ENCODE data around the gene TRAPPC10. TPM values are rescaled to one million over a fixed set of nuclear protein-coding genes. Genes with fewer than 3 reads are reported as not detected.
"Not testable (repeated sequence)": the region's sequence is repeated elsewhere in the genome, so short reads cannot be mapped to it uniquely, and the experiment has no call there.

TRAPPC10 gene
- total RNA-seq, 3 donors from 2014 or later = 43.0 to 48.1 (median 44.8) TPM

GRCh38 chr21:44113702-44114371, 101.7 kb downstream of the TRAPPC10 start:
- peak in 1 of 2 donors; percentile 67 for ATAC-seq
- H3K27me3 Mint-ChIP-seq (ENCODE audit: low read depth); DNase-seq; H3K4me1 Mint-ChIP-seq (ENCODE audit: low read depth); H3K9me3 Mint-ChIP-seq; H3K4me3 Mint-ChIP-seq; H3K36me3 Mint-ChIP-seq (ENCODE audit: insufficient read depth): not testable (repeated sequence)

- not testable (repeated sequence) for ATAC-seq; H3K4me1 Mint-ChIP-seq (ENCODE audit: low read depth); H3K9me3 Mint-ChIP-seq; H3K4me3 Mint-ChIP-seq; DNase-seq; H3K36me3 Mint-ChIP-seq (ENCODE audit: insufficient read depth); H3K27me3 Mint-ChIP-seq (ENCODE audit: low read depth)
Observed at GRCh38 chr21:44122131-44122530, 110.0 kb downstream of the TRAPPC10 start.

GRCh38 chr21:44127827-44128226, 115.7 kb downstream of the TRAPPC10 start:
- H3K4me3 Mint-ChIP-seq; H3K36me3 Mint-ChIP-seq (ENCODE audit: insufficient read depth); ATAC-seq; H3K9me3 Mint-ChIP-seq; H3K27me3 Mint-ChIP-seq (ENCODE audit: low read depth); H3K4me1 Mint-ChIP-seq (ENCODE audit: low read depth); DNase-seq: not testable (repeated sequence)

GRCh38 chr21:44133715-44134057, 121.6 kb downstream of the TRAPPC10 start:
- not testable (repeated sequence) for ATAC-seq; H3K4me1 Mint-ChIP-seq (ENCODE audit: low read depth); H3K27me3 Mint-ChIP-seq (ENCODE audit: low read depth); H3K36me3 Mint-ChIP-seq (ENCODE audit: insufficient read depth); DNase-seq; H3K4me3 Mint-ChIP-seq; H3K9me3 Mint-ChIP-seq

GRCh38 chr21:44134732-44135131, 122.6 kb downstream of the TRAPPC10 start:
- not testable (repeated sequence) for H3K9me3 Mint-ChIP-seq; H3K27me3 Mint-ChIP-seq (ENCODE audit: low read depth); H3K4me3 Mint-ChIP-seq; H3K36me3 Mint-ChIP-seq (ENCODE audit: insufficient read depth); H3K4me1 Mint-ChIP-seq (ENCODE audit: low read depth); ATAC-seq; DNase-seq

- ATAC-seq (peak; percentile 27 to 35), DNase-seq (peak; percentile 16)
- H3K36me3 Mint-ChIP-seq (ENCODE audit: insufficient read depth); H3K27me3 Mint-ChIP-seq (ENCODE audit: low read depth); H3K4me1 Mint-ChIP-seq (ENCODE audit: low read depth); H3K9me3 Mint-ChIP-seq; H3K4me3 Mint-ChIP-seq: not testable (repeated sequence)
Observed at GRCh38 chr21:44138039-44138438, 125.9 kb downstream of the TRAPPC10 start.

GRCh38 chr21:44139787-44140551, 127.9 kb downstream of the TRAPPC10 start:
- peak; percentile 14 to 39 for ATAC-seq
- not testable (repeated sequence) for H3K27me3 Mint-ChIP-seq (ENCODE audit: low read depth); H3K36me3 Mint-ChIP-seq (ENCODE audit: insufficient read depth); H3K4me1 Mint-ChIP-seq (ENCODE audit: low read depth); H3K9me3 Mint-ChIP-seq; H3K4me3 Mint-ChIP-seq; DNase-seq

GRCh38 chr21:44140552-44140932, 128.4 kb downstream of the TRAPPC10 start:
- H3K4me1 Mint-ChIP-seq (ENCODE audit: low read depth); DNase-seq; H3K27me3 Mint-ChIP-seq (ENCODE audit: low read depth); H3K36me3 Mint-ChIP-seq (ENCODE audit: insufficient read depth); H3K4me3 Mint-ChIP-seq; H3K9me3 Mint-ChIP-seq: not testable (repeated sequence)
- ATAC-seq = peak in 1 of 2 donors; percentile 10

GRCh38 chr21:44142470-44142869, 130.4 kb downstream of the TRAPPC10 start:
- ATAC-seq; DNase-seq; H3K4me3 Mint-ChIP-seq; H3K4me1 Mint-ChIP-seq (ENCODE audit: low read depth); H3K27me3 Mint-ChIP-seq (ENCODE audit: low read depth); H3K36me3 Mint-ChIP-seq (ENCODE audit: insufficient read depth); H3K9me3 Mint-ChIP-seq: not testable (repeated sequence)

GRCh38 chr21:44143380-44143779, 131.3 kb downstream of the TRAPPC10 start:
- peak; percentile 29 for DNase-seq

GRCh38 chr21:44143996-44144395, 131.9 kb downstream of the TRAPPC10 start:
- DNase-seq; H3K4me3 Mint-ChIP-seq; ATAC-seq; H3K36me3 Mint-ChIP-seq (ENCODE audit: insufficient read depth); H3K27me3 Mint-ChIP-seq (ENCODE audit: low read depth); H3K4me1 Mint-ChIP-seq (ENCODE audit: low read depth); H3K9me3 Mint-ChIP-seq: not testable (repeated sequence)

More at GRCh38 chr21:44143380-44143779, 131.3 kb downstream of the TRAPPC10 start:
- not testable (repeated sequence) for H3K27me3 Mint-ChIP-seq (ENCODE audit: low read depth); H3K36me3 Mint-ChIP-seq (ENCODE audit: insufficient read depth); H3K9me3 Mint-ChIP-seq; H3K4me3 Mint-ChIP-seq; H3K4me1 Mint-ChIP-seq (ENCODE audit: low read depth)
- peak; percentile 44 to 71 for ATAC-seq

GRCh38 chr21:44144784-44145602, 132.9 kb downstream of the TRAPPC10 start:
- H3K4me1 Mint-ChIP-seq (ENCODE audit: low read depth); H3K36me3 Mint-ChIP-seq (ENCODE audit: insufficient read depth); DNase-seq; H3K9me3 Mint-ChIP-seq; H3K27me3 Mint-ChIP-seq (ENCODE audit: low read depth); H3K4me3 Mint-ChIP-seq: not testable (repeated sequence)
- ATAC-seq = peak; percentile 18 to 44

- H3K9me3 Mint-ChIP-seq; H3K27me3 Mint-ChIP-seq (ENCODE audit: low read depth); DNase-seq; H3K4me1 Mint-ChIP-seq (ENCODE audit: low read depth); H3K36me3 Mint-ChIP-seq (ENCODE audit: insufficient read depth); H3K4me3 Mint-ChIP-seq: not testable (repeated sequence)
- peak; percentile 9 to 32 for ATAC-seq
Observed at GRCh38 chr21:44145616-44146015, 133.5 kb downstream of the TRAPPC10 start.

GRCh38 chr21:44147108-44147507, 135.0 kb downstream of the TRAPPC10 start:
- not testable (repeated sequence) for DNase-seq; H3K36me3 Mint-ChIP-seq (ENCODE audit: insufficient read depth); H3K27me3 Mint-ChIP-seq (ENCODE audit: low read depth); H3K4me3 Mint-ChIP-seq; ATAC-seq; H3K4me1 Mint-ChIP-seq (ENCODE audit: low read depth); H3K9me3 Mint-ChIP-seq

Measured in activated T-cell treated with anti-CD3 and anti-CD28 coated beads, Interleukin-2, amount 50 U/mL, for 4 hours (primary cell).